Activated naive CD4-positive, alpha-beta T cell treated with anti-CD3 and anti-CD28 coated beads for 36 hours (primary cell): ENCODE measurements around the gene GLCE. TPM values are rescaled to one million over a fixed set of nuclear protein-coding genes. Genes with fewer than 3 reads are reported as not detected.

Experiments used
- total RNA-seq, 2 experiments: library from RNA; stranded (reverse); gene quantifications; one replicate each; pipeline ENCODE4 v1.2.3, GENCODE V29; 2021

The GLCE gene
- total RNA-seq, 2 experiments from 2014 or later, result 2.5 to 2.6 TPM

Other genes with a start within 250 kb of the GLCE start
- under 1 TPM; 0.47 to 0.81 TPM for gene SPESP1, start 230.1 kb upstream of the GLCE start, total RNA-seq
- gene NOX5, start 145.9 kb upstream of the GLCE start, total RNA-seq, result not detected
- under 1 TPM in 1 of 2 experiments, not detected in 1; 0.19 TPM for gene PAQR5, start 138.3 kb downstream of the GLCE start, total RNA-seq